Measurements from ENCODE around the gene AADACL3. TPM values are rescaled to one million over a fixed set of nuclear protein-coding genes. Genes with fewer than 3 reads are reported as not detected.

The AADACL3 gene
- total RNA-seq, 1 donor from 2014 or later = not detected

- no peak overlapping the region for H2AFZ ChIP-seq (replicated peaks)
- H3K9ac ChIP-seq = no peak overlapping the region
- H3K36me3 Mint-ChIP-seq = no peaks in the 10 kb centered on the region
- no peak overlapping the region for H3K27ac ChIP-seq
- H3K36me3 ChIP-seq = no peaks in the 10 kb centered on the region
- no peaks in the 10 kb centered on the region for H3K79me2 ChIP-seq (ENCODE audit: low read depth)
- H3K9me3 ChIP-seq (ENCODE audit: low read depth) = no peaks in the 10 kb centered on the region
- no peak overlapping the region for H3K4me3 Mint-ChIP-seq
- H3K4me2 ChIP-seq = no peak overlapping the region
- no peak for TF ChIP-seq CTCF (IDR thresholded peaks at IDR 0.05)
- no peak for TF ChIP-seq EZH2phosphoT487 (IDR thresholded peaks at IDR 0.05)
- TF ChIP-seq EZH2 (IDR thresholded peaks at IDR 0.05) = no peak
- H4K20me1 ChIP-seq (ENCODE audit: low read depth) = no peaks in the 10 kb centered on the region
- no peak for DNase-seq (ENCODE audit: low spot score)
- no peaks in the 10 kb centered on the region for H3K27me3 ChIP-seq
- no peaks in the 10 kb centered on the region for H3F3A ChIP-seq (ENCODE audit: low read depth)
- H3K9me3 Mint-ChIP-seq = peaks cover 3% of the 10 kb centered on the region
- no peak overlapping the region for H3K27ac Mint-ChIP-seq
- peaks cover 7% of the 10 kb centered on the region for H3K27me3 Mint-ChIP-seq (ENCODE audit: insufficient read depth, low read depth)
- H3K4me1 ChIP-seq = no peaks in the 10 kb centered on the region
- no peak overlapping the region for H3K4me3 ChIP-seq
- H3K4me1 Mint-ChIP-seq = no peaks in the 10 kb centered on the region
These were observed 59.5 kb downstream of the AADACL3 start for GRCh38 chr1:12775443-12775842.

- Histone ChIP-seq H3K4me1 (peaks cover 3% of the 10 kb centered on the region), H3K4me2 (no peak overlapping the region), H3F3A (ENCODE audit: low read depth) (no peaks in the 10 kb centered on the region), H3K27me3 (no peaks in the 10 kb centered on the region), H3K27ac (no peak overlapping the region), H3K36me3 (no peaks in the 10 kb centered on the region), H3K4me3 (no peak overlapping the region), H3K9me3 (ENCODE audit: low read depth) (no peaks in the 10 kb centered on the region), H3K9ac (no peak overlapping the region), H3K79me2 (ENCODE audit: low read depth) (no peaks in the 10 kb centered on the region), H2AFZ (replicated peaks) (no peak overlapping the region), H4K20me1 (ENCODE audit: low read depth) (no peaks in the 10 kb centered on the region)
- Mint-ChIP-seq H3K9me3 (no peaks in the 10 kb centered on the region), H3K4me3 (no peak overlapping the region), H3K4me1 (no peaks in the 10 kb centered on the region), H3K27me3 (ENCODE audit: insufficient read depth, low read depth) (peaks cover 7% of the 10 kb centered on the region), H3K36me3 (no peaks in the 10 kb centered on the region), H3K27ac (no peak overlapping the region)
- no peak for TF ChIP-seq CTCF (IDR thresholded peaks at IDR 0.05)
- TF ChIP-seq EZH2 (IDR thresholded peaks at IDR 0.05) = no peak
- TF ChIP-seq EZH2phosphoT487 (IDR thresholded peaks at IDR 0.05) = no peak
- DNase-seq (ENCODE audit: low spot score) = no peak
These were observed 61.1 kb downstream of the AADACL3 start for GRCh38 chr1:12776801-12777557.

Small RNA genes within 50 kb of the gene (small RNA-seq; reads per million reads assigned to genes)
- not detected for gene AC244670.1

Other genes with a start within 250 kb of the AADACL3 start
- gene DHRS3, start 97.9 kb upstream of the AADACL3 start, total RNA-seq (ENCODE audit: low replicate concordance) = 2.5 and 4.3 TPM in 2 replicates
- not detected in 2 replicates for gene AADACL4, start 72.0 kb upstream of the AADACL3 start, total RNA-seq (ENCODE audit: low replicate concordance)
- not detected in 2 replicates for gene CFAP107, start 30.1 kb downstream of the AADACL3 start, total RNA-seq (ENCODE audit: low replicate concordance)
- not detected in 2 replicates for gene PRAMEF12, start 57.6 kb downstream of the AADACL3 start, total RNA-seq (ENCODE audit: low replicate concordance)
- gene PRAMEF1, start 75.3 kb downstream of the AADACL3 start, total RNA-seq (ENCODE audit: low replicate concordance) = not detected in 2 replicates
- not detected in 2 replicates for gene PRAMEF11, start 115.3 kb downstream of the AADACL3 start, total RNA-seq (ENCODE audit: low replicate concordance)
- gene HNRNPCL1, start 132.6 kb downstream of the AADACL3 start, total RNA-seq (ENCODE audit: low replicate concordance) = not detected in 2 replicates
- gene PRAMEF2, start 141.0 kb downstream of the AADACL3 start, total RNA-seq (ENCODE audit: low replicate concordance) = not detected in 2 replicates
- gene PRAMEF4, start 170.1 kb downstream of the AADACL3 start, total RNA-seq (ENCODE audit: low replicate concordance) = not detected in 2 replicates
- gene PRAMEF10, start 182.2 kb downstream of the AADACL3 start, total RNA-seq (ENCODE audit: low replicate concordance) = not detected in 2 replicates
- gene PRAMEF7, start 200.5 kb downstream of the AADACL3 start, total RNA-seq (ENCODE audit: low replicate concordance) = not detected in 2 replicates
- gene PRAMEF6, start 231.5 kb downstream of the AADACL3 start, total RNA-seq (ENCODE audit: low replicate concordance) = not detected in 2 replicates

Measured in neural progenitor cell (in vitro differentiated cells).